ENCODE data around the gene MYLK.

Gene MYLK

DNA sequence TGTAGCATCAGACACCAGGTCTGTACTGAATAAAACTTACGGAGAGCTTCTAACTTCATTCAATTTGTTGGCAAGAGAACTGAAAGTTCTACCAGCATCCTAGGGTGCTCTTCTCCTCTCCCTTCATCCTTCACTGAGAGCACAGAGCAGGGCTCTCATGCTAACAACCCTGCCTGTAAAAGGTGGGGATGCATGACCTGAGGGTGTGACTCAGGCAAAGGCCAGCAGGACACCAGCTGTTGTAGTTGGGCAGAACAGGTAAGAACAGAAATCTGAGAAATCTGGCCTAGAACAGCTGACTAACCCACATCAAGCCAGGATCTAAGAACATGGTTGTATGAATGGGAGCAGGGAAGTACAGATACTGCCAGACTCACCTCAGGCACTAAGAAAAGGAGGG lies 64.2 kb downstream of the MYLK start:
- no peak for DNase-seq (ENCODE audit: low read depth in 3 of 3)

- no peak for DNase-seq (ENCODE audit: low read depth in 3 of 3)
Observed at GRCh38 chr3:123818921-123819429, 65.2 kb downstream of the MYLK start.

DNA sequence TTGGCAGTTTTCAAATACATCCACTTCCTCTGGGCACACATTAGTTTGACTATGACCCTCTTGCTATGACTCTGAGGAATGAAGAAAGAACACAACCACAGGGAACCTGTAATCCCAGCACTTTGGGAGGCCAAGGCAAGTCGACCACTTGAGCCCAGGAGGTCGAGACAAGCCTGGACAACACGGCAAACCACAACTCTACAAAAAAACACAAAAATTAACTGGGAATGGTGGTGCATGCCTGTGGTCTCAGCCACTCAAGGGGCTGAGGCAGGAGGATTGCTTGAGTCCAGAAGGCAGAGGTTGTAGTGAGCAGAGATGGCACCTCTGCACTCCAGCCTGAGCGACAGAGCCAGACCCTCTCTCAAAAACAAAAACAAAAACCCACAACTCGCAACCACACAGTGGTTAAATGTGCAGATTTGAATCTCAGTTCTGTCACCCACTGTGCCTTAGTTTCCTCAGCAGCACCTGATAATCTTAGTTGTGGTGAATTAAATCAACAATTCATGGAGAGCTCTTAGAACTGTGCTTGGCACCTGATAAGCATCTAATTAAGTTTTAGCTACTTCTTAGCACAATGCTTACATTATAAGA lies 65.7 kb downstream of the MYLK start:
- DNase-seq (ENCODE audit: low read depth in 3 of 3) = no peak

DNA sequence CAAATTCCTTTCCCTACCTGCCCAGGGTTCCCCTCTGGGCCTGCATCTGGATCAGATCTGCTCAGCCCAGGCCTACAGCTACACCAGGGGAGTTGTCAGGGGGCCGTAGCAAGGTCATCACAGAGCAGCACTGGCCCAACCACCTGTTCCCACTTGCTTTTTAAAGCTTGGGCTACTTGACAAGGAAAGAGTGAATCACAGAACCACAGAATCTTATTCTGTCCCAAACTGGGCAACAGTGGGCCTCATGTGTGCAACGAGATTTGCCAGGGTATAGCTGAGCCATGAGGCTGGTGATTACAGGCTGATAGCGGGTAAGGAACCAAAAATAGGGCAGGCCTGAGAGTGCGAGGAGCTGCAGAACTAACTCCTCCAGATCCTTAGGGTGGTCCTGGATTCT lies 66.7 kb downstream of the MYLK start:
- DNase-seq (ENCODE audit: low read depth in 3 of 3) = no peak

DNA sequence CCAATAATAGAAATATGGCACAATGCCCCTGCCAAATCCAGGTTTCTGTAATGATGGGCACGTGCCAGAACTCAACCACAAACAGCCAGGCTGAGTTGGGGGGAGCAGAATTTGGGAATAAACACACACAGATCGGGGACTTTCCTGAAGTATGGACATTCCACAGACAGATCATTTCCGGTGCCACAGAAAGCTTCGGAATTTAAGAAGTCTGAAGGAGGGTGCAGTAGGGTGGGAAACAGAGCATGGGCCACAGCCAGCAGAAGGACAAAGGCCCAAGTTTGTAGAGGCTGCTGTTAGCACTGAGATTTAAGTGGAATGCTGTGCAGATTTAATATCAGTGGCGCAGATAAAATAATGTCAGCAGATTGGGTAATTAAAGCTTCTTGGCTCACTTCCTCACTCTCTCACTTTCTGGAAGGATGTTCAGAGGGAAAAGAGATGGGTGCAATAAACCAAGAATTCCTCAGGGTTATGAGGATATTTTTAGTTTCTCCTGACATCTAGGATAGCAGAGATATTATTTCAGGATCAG lies 67.4 kb downstream of the MYLK start:
- DNase-seq (ENCODE audit: low read depth in 3 of 3) = no peak

- DNase-seq (ENCODE audit: low read depth in 3 of 3) = no peak
Observed at GRCh38 chr3:123815981-123816380, 68.2 kb downstream of the MYLK start.

- DNase-seq (ENCODE audit: low read depth in 3 of 3) = no peak
Observed at GRCh38 chr3:123813876-123814275, 70.3 kb downstream of the MYLK start.

GRCh38 chr3:123809597-123809996 lies 74.5 kb downstream of the MYLK start:
- no peak for DNase-seq (ENCODE audit: low read depth in 3 of 3)

GRCh38 chr3:123808812-123809211 lies 75.3 kb downstream of the MYLK start:
- no peak for DNase-seq (ENCODE audit: low read depth in 3 of 3)

- no peak for DNase-seq (ENCODE audit: low read depth in 3 of 3)
Observed at GRCh38 chr3:123807820-123808219, 76.3 kb downstream of the MYLK start.

DNA sequence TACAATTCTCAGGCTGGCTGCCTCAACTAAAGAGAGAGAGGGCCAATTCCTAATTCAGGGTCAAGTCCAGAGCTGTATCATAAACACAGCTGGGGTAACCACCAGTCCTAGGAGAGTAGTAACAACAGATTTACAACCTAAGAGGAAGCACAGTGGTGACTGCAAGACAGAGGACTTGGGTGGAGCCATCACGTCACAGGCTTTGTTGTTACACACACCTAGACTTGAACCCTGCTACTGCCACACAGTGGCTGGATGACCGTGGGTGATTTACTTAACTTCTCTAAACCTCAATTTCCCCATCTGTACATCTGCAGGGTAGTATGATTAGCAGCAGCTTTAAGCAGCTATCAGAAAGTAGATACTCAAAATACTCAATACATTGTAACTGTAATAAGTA lies 78.6 kb downstream of the MYLK start:
- no peak for DNase-seq (ENCODE audit: low read depth in 3 of 3)

- no peak for DNase-seq (ENCODE audit: low read depth in 3 of 3)
Observed at GRCh38 chr3:123805101-123805500, 79.0 kb downstream of the MYLK start.

- DNase-seq (ENCODE audit: low read depth in 3 of 3) = no peak
Observed at GRCh38 chr3:123804676-123805075, 79.5 kb downstream of the MYLK start.

GRCh38 chr3:123803521-123803920 lies 80.6 kb downstream of the MYLK start:
- DNase-seq (ENCODE audit: low read depth in 3 of 3) = no peak

GRCh38 chr3:123802007-123802625 lies 82.0 kb downstream of the MYLK start:
- no peak for DNase-seq (ENCODE audit: low read depth in 3 of 3)

DNA sequence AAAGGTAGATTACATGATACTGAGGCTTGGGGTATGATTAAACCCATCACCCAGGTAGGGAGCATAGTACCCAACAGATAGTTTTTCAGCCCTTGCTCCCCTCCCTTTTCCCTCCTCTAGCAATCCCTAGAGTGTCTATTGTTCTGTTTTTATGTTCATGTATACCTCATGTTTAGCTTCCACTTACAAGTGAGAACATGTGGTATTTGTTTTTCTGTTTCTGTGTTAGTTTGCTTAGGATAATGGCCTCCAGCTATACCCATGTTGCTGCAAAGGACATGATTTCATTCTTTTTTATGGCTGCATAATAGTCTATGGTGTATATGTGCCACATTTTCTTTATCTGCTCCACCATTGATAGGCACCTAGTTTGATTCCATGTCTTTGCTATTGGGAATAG lies 82.7 kb downstream of the MYLK start:
- DNase-seq (ENCODE audit: low read depth in 3 of 3) = no peak

- no peak for DNase-seq (ENCODE audit: low read depth in 3 of 3)
Observed at GRCh38 chr3:123800362-123800682, 83.8 kb downstream of the MYLK start.

GRCh38 chr3:123799544-123800361 lies 84.4 kb downstream of the MYLK start:
- no peak for DNase-seq (ENCODE audit: low read depth in 3 of 3)

DNA sequence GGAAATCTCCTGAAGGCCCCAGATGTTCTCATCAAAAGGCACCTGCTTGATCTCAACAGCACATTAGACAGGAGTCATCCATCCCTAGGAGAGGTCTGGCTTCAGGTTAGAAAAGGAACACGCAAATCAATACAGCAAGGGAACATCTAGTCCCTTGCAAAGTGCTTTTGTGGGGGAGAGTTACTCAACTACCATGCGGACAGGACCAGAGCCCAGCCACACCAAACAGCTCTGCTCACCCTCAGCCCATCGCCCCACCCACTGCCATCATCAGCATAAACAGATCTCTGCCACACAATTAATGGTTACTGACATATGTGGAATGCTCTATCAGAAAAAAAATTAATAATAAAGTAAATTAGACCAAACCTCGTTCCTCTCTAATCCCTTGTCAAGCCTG lies 85.6 kb downstream of the MYLK start:
- DNase-seq (ENCODE audit: low read depth in 3 of 3) = no peak

DNA sequence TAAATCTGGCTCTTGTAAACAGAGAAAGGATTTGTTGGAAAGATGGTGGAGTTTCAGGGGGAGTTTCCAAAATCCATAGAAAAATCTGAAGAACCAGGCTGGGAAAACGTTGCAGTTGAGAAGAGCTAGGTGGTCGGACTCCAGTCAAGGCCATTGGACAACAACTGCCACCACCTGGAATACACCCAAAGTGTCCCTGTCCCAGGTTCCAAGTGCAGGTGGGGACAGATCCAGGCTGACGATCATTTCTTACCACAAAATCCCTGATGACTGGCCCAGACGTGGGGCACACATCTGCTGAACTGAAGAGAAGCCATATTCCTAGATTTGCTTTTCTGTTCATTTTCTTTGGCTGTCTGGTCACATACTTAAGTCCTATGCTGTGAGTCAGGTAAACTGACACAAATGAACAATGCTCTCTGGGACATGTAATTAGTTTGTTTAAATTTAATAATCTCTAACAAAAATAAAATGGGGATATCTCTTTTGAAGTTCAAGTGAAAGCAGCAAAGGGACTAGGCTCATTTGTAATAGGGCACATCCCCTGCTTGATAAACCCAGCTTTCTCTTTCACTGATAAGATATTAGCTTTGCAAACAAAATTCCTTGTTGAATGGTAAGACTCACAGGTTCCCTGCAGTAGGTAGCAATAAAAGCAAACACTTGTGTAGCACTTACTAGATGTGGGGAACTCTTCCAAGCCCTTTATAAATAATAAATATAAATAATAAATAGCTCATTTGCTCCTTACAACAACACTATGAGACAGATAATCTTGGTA lies 88.5 kb downstream of the MYLK start:
- no peak for DNase-seq (ENCODE audit: low read depth in 3 of 3)

- no peak for DNase-seq (ENCODE audit: low read depth in 3 of 3)
Observed at GRCh38 chr3:123793425-123793824, 90.7 kb downstream of the MYLK start.
